Muscle of arm (tissue), 12 donors: ENCODE measurements around the gene MED13L. TPM values are rescaled to one million over a fixed set of nuclear protein-coding genes. Genes with fewer than 3 reads are reported as not detected.

Experiments used
- DNase-seq: peaks from one replicate; pipeline ENCODE4 v3.0.0-alpha.2; 2013
- polyA plus RNA-seq, 12 donors: library from polyadenylated mRNA; unstranded; fragments of 120-200 nt; gene quantifications; one replicate each; pipeline ENCODE4 v1.2.1, GENCODE V29; 2013; ENCODE audit not compliant: insufficient read length in 12 of 12

The MED13L gene
- polyA plus RNA-seq, 12 donors, result 44.9 to 66.0 (median 55.5) TPM; not detected in 1

- no peak for DNase-seq
Observed at GRCh38 chr12:116282371-116283286, 5.1 kb upstream of the MED13L start.

GRCh38 chr12:116280595-116281290 lies 3.2 kb upstream of the MED13L start:
- no peak for DNase-seq

- no peak for DNase-seq
Observed at GRCh38 chr12:116278667-116279066, 1.2 kb upstream of the MED13L start.

- no peak for DNase-seq
Observed at GRCh38 chr12:116278279-116278626, 760 bp upstream of the MED13L start.

GRCh38 chr12:116276652-116277466 lies 634 bp downstream of the MED13L start:
- peak; percentile 89 for DNase-seq

- no peak for DNase-seq
Observed at GRCh38 chr12:116274551-116275375, 2.7 kb downstream of the MED13L start.

- no peak for DNase-seq
Observed at GRCh38 chr12:116273813-116274550, 3.5 kb downstream of the MED13L start.

GRCh38 chr12:116267948-116268347 lies 9.5 kb downstream of the MED13L start:
- no peak for DNase-seq

- DNase-seq, result no peak
Observed at GRCh38 chr12:116266631-116267349, 10.7 kb downstream of the MED13L start.

- no peak for DNase-seq
Observed at GRCh38 chr12:116266168-116266601, 11.3 kb downstream of the MED13L start.

GRCh38 chr12:116265351-116266147 lies 11.9 kb downstream of the MED13L start:
- DNase-seq, result no peak

GRCh38 chr12:116264525-116265070 lies 12.9 kb downstream of the MED13L start:
- no peak for DNase-seq

GRCh38 chr12:116263844-116264243 lies 13.6 kb downstream of the MED13L start:
- no peak for DNase-seq

GRCh38 chr12:116263431-116263830 lies 14.1 kb downstream of the MED13L start:
- no peak for DNase-seq

- DNase-seq, result no peak
Observed at GRCh38 chr12:116262741-116263140, 14.8 kb downstream of the MED13L start.

- DNase-seq, result no peak
Observed at GRCh38 chr12:116261525-116262100, 15.9 kb downstream of the MED13L start.

GRCh38 chr12:116259800-116260577 lies 17.5 kb downstream of the MED13L start:
- DNase-seq, result no peak
